Panc1 (cell line): Measurements from ENCODE around the gene CACNA2D3. TPM values are rescaled to one million over a fixed set of nuclear protein-coding genes. Genes with fewer than 3 reads are reported as not detected.

ENCODE experiments used
- ATAC-seq: fragments of 200-7000 bp; cut with Tn5 transposase; 2 replicates; pipeline ENCODE4 v1.9.1; 2020; ENCODE audit warnings: mild to moderate bottlenecking, moderate library complexity
- Bru-seq: library from RNA; stranded (reverse); fragments of 400-500 nt; gene quantifications from one replicate; lab custom pipeline; 2021; lab: Mats Ljungman, UMichigan
- BruChase-seq, 2 experiments: library from RNA; stranded (reverse); fragments of 400-500 nt; gene quantifications; one replicate each; lab custom pipeline; 2021; lab: Mats Ljungman, UMichigan
- BruUV-seq: library from RNA; stranded (reverse); fragments of 400-500 nt; replicated peaks from 2 replicates; lab custom pipeline; 2021; lab: Mats Ljungman, UMichigan
- CTCF ChIA-PET: fragments of 300-600 bp; sonication (Branson Sonifier 250); formaldehyde crosslinking; loops from one replicate; lab custom pipeline; 2022; ENCODE audit warnings: antibody characterized with exemption; lab: Charles Lee
- POLR2A ChIA-PET: fragments of 300-600 bp; sonication (Branson Sonifier 250); formaldehyde crosslinking; loops from one replicate; lab custom pipeline; 2022; ENCODE audit warnings: antibody characterized with exemption; lab: Charles Lee
- DNase-seq: peaks from one replicate; pipeline ENCODE4 v3.0.0-alpha.2; 2010; ENCODE audit warnings: low read depth, low spot score
- H3K27ac ChIP-seq: 2 replicates; pipeline ENCODE4 v1.5.1; 2011; ENCODE audit warnings: mild to moderate bottlenecking, low read length, inconsistent platforms
- H3K27me3 ChIP-seq: fragments of 200-500 bp; sonication (Bioruptor generic); 2 replicates; pipeline ENCODE4 v1.6.0; 2014; ENCODE audit warnings: low read length, inconsistent platforms; ENCODE audit not compliant: control insufficient read depth, insufficient read depth
- H3K36me3 ChIP-seq: fragments of 200-500 bp; sonication (Bioruptor generic); 2 replicates; pipeline ENCODE4 v1.5.1; 2014; ENCODE audit warnings: inconsistent platforms, mild to moderate bottlenecking, low read length, moderate library complexity; ENCODE audit not compliant: control insufficient read depth, insufficient read depth
- H3K4me1 ChIP-seq: 2 replicates; pipeline ENCODE4 v1.5.1; 2011; ENCODE audit warnings: inconsistent platforms, mild to moderate bottlenecking, low read length, moderate library complexity; ENCODE audit not compliant: control insufficient read depth, insufficient read depth
- H3K4me3 ChIP-seq, 2 experiments: 2 replicates each; pipeline ENCODE4 v1.5.1; 2011 to 2012; ENCODE audit warnings: low read depth in 2 of 2, low read length in 2 of 2, mild to moderate bottlenecking in 2 of 2, inconsistent platforms in 1 of 2, moderate library complexity in 1 of 2
- H3K9me3 ChIP-seq: fragments of 200-500 bp; sonication (Bioruptor generic); 2 replicates; pipeline ENCODE4 v1.5.1; 2014; ENCODE audit warnings: low read depth, mild to moderate bottlenecking, inconsistent platforms, low read length, moderate library complexity; ENCODE audit not compliant: control insufficient read depth, insufficient read depth
- CTCF ChIP-seq: fragments of 450-650 bp; IDR thresholded peaks from 2 replicates; pipeline ENCODE4 v1.5.1; 2017; ENCODE audit warnings: mild to moderate bottlenecking
- POLR2AphosphoS5 ChIP-seq: IDR thresholded peaks from 2 replicates; pipeline ENCODE4 v1.6.1; 2012; ENCODE audit warnings: mild to moderate bottlenecking, low read depth, low read length, moderate library complexity
- REST ChIP-seq, 2 experiments: IDR thresholded peaks; 2 replicates each; pipeline ENCODE4 v1.6.1; 2011 to 2012; ENCODE audit warnings: low read depth in 2 of 2, control low read depth in 1 of 2, low read length in 1 of 2, mild to moderate bottlenecking in 1 of 2, moderate library complexity in 1 of 2; ENCODE audit not compliant: insufficient read depth in 1 of 2
- SIN3A ChIP-seq: IDR thresholded peaks from 2 replicates; pipeline ENCODE4 v1.6.1; 2012; ENCODE audit warnings: low read depth, mild to moderate bottlenecking, low read length, moderate library complexity, borderline replicate concordance; ENCODE audit not compliant: insufficient read depth
- TCF7L2 ChIP-seq: IDR thresholded peaks from 2 replicates; pipeline ENCODE4 v1.6.1; 2011; ENCODE audit warnings: mild to moderate bottlenecking, low read depth, low read length, inconsistent platforms
- in situ Hi-C: cut with HindIII; loops from 2 replicates; pipeline ENCODE4 v1.10.0; 2016; ENCODE audit warnings: low sequenced_read_pairs, low pct_unique_long_range_greater_than_20kb
- intact Hi-C: fragments of 100-400 bp; cut with micrococcal nuclease; formaldehyde crosslinking; loops from one replicate; pipeline ENCODE4 v1.10.0; 2022; ENCODE audit not compliant: unreplicated experiment
- long read RNA-seq: library from polyadenylated mRNA; unstranded; transcript quantifications from one replicate; pipeline ENCODE4 v2.0.0, GENCODE V29; 2021; ENCODE audit not compliant: unreplicated experiment
- polyA plus RNA-seq: library from polyadenylated mRNA; unstranded; fragments of >200 nt; gene quantifications from one replicate; pipeline ENCODE4 v1.2.1, GENCODE V29; 2012; ENCODE audit warnings: missing spikeins; ENCODE audit not compliant: insufficient read length
- total RNA-seq: library from RNA; stranded (reverse); gene quantifications from one replicate; pipeline ENCODE4 v1.2.1, GENCODE V29; 2021; ENCODE audit not compliant: unreplicated experiment

The CACNA2D3 gene
- total RNA-seq: 0.41 TPM
- not detected for polyA plus RNA-seq
- Bru-seq, nascent RNA: percentile 7 among the genes with signal in this experiment
- percentile 5 among the genes with signal in this experiment for BruChase-seq, experiment 1, labeled RNA remaining after a 2-hour chase
- percentile 5 among the genes with signal in this experiment for BruChase-seq, experiment 2, labeled RNA remaining after a 6-hour chase
- long read RNA-seq: 0 reads

- ATAC-seq (peak; percentile 32), DNase-seq (no peak)
- TF ChIP-seq SIN3A (no peak), TCF7L2 (no peak), POLR2AphosphoS5 (no peak), CTCF (no peak), REST (IDR thresholded peaks at IDR 0.05; ENCODE audit: insufficient read depth in 1 of 2, low read depth in 2 of 2, low read length in 1 of 2) (no peak)
- ChIA-PET POLR2A (no interaction called here), CTCF (no interaction called here)
- Histone ChIP-seq H3K4me1 (0 out of 2 replicates have a peak, but pooled peaks cover 2% of the 10 kb centered on the region), H3K4me3 (peak within 1 kb of the TSS in 1 of 2 experiments; percentile 15; a peak in 2 of 4 replicates), H3K27ac (no peak within 1 kb of the TSS), H3K9me3 (no peaks in the 10 kb centered on the region), H3K36me3 (no peaks in the 10 kb centered on the region), H3K27me3 (peaks cover 21% of the 10 kb centered on the region)
- intact Hi-C loops (loop anchor here (10.0 kb wide), 1 partner anchor 168 kb away; no protein-coding TSS in a partner anchor), in situ Hi-C loops (no loop called here)
- BruUV-seq: no TSS peak
These were observed at the start of gene CACNA2D3 for GRCh38 chr3:54122324-54123002. Gene CACNA2D3 (plus strand): TSS chr3:54122552.

- H3K27me3 ChIP-seq: no peaks in the 10 kb centered on the region
- no peak for ATAC-seq
- intact Hi-C loops: no loop called here
- no peaks in the 10 kb centered on the region for H3K36me3 ChIP-seq
- CTCF ChIA-PET: no interaction called here
- H3K9me3 ChIP-seq: no peaks in the 10 kb centered on the region
- no peaks in the 10 kb centered on the region for H3K4me1 ChIP-seq
- no TSS peak for BruUV-seq
- POLR2A ChIA-PET: no interaction called here
- no peak overlapping the region for H3K4me3 ChIP-seq
- H3K27ac ChIP-seq: no peak overlapping the region
- no peak for DNase-seq
- in situ Hi-C loops: no loop called here
- TF ChIP-seq CTCF (no peak), SIN3A (no peak), POLR2AphosphoS5 (no peak), TCF7L2 (no peak), REST (IDR thresholded peaks at IDR 0.05; ENCODE audit: insufficient read depth in 1 of 2, low read depth in 2 of 2, low read length in 1 of 2) (no peak)
These were observed 49.0 kb upstream of the CACNA2D3 start for GRCh38 chr3:54073386-54073785.
